Pulmonary artery endothelial cell (primary cell): ENCODE data around the gene ST6GALNAC3. TPM values are rescaled to one million over a fixed set of nuclear protein-coding genes. Genes with fewer than 3 reads are reported as not detected.

Source experiments
- DNase-seq: peaks from one replicate; pipeline ENCODE4 v3.0.0-alpha.2; 2011; ENCODE audit warnings: low read depth, low spot score
- total RNA-seq: library from RNA; depleted of rRNA; stranded (reverse); fragments of >200 nt; gene quantifications from 2 replicates; pipeline ENCODE4 v1.2.3, GENCODE V29; 2014

ST6GALNAC3 gene
- total RNA-seq, 1 donor from 2014 or later = 34.6 TPM

DNA sequence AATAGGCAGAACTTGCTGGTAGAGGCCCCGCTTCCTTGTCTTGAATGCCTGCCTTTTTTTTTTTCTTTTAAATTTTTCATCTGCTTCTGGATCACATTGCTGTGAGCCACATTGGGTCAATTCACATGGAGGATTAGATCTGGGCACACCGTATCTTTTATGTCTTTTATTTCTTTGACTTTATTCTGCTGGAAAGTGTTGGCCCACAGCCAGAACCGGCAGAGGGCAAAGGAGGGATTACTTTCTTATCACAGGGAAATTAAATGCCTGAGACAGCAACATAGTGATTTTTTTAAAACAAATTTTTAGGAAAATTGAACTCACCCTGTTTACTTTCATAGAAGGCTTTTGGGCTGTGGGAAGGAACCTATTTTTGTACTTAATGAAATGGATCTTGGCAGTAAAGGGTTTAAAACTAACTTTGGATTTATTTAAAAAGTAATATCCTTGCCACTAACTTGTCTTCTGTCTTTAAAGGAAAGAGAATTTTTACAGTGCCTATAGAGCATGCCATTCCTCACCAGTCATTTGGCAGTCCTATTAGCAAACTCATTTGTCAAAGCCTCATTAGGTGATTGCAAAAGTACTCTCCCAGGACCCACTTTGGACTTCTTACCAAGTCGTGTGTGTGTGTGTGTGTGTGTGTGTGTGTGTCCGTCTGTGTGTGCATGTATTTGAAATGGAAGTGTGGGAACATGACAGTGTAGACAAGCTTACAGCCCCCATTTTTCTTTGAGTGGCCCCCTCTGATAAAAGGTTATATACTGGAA, 68.4 kb downstream of the ST6GALNAC3 start:
- no peak for DNase-seq

DNA sequence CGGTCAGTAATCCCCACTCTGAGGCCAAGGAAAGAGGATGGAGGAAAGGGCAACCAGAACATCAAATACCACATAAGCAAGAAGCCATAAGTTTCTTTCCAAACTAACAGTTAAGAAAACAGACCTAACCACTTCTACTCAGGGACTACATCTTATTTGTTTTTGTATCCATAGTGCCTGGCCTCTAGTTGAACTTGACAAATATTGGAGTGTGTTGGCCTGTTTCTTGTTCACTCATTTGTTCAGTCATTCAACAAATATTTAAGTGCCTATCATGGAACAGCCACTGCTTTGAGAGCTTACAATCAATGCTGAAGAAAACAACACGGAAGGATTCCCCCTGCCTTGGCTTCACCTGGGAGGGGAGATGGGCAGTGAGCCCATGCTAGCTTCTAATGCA, 69.7 kb downstream of the ST6GALNAC3 start:
- no peak for DNase-seq

DNA sequence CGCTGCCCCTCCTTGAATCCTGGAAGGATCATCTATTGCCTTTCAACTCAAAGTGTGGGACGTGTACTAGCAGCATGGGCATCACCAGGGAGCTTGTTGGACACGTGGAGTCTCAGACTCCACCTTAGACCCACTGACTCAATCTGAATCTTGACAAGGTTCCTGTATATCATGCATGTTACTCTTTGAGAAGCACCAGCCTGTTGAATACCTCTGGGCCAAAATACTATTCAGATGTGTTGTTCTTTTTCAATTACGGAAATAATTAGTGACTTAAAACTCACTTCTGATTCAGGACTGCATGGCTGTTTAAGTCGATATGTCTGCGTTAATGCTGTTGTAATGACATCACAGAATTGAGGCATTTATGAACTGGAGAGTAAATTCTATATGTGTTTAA, 70.8 kb downstream of the ST6GALNAC3 start:
- DNase-seq = no peak

DNA sequence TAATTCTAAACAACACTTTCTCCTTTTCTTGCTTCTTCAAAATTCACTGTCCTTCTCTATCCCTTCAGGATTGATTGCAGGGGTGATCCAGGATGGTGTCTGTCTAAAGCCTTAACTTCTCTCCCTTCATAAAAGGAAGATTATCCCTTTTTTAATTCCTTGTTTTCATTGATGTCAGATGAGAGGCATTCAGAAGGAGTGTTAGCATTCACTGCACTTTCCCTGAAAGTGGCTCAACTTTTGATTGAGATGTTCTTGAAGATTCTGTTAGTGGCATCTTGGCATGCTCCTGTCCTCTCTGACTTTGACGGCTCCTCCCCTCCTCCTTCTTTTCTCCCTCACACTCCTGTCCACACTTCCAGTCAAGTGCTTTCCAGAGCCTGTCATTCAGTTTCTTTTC, 71.6 kb downstream of the ST6GALNAC3 start:
- DNase-seq = no peak

DNA sequence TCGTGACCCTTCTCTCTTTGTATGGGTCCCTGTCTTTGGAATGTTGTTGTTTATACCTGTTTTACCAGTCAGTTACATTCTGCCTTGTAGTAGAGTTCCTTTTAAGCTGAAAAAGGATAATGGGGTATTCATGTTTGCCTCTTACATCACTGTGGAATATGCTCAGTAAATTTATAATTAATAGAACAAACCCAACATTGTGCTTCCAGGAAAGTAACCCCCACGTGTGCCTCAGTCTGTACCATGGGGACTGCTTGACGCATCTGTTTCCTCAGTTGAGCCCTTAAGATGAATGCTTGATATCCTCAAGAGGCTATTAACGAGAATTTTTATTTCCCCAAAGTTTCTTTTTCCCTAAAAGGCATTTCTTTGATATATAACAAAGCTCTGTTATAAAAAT, 73.4 kb downstream of the ST6GALNAC3 start:
- no peak for DNase-seq

DNA sequence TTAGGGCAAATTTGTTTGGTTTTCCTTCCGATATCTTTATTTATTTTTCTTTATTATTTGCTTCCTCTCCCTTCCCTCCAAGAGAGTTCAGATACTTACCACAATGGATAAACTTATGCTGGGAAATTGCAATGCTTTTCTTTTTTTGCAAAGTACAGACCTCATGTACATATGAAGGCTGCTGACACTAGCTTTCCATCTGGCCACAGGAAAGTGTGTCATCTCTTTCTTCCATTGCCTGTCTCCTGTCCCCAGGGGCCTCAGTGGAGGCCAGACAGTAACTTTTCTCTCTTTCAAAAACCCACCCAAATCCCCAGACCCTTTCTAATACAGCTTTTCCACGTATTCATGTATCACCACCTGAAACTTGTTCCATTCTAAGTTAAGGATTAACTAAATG, 73.9 kb downstream of the ST6GALNAC3 start:
- DNase-seq = no peak

DNA sequence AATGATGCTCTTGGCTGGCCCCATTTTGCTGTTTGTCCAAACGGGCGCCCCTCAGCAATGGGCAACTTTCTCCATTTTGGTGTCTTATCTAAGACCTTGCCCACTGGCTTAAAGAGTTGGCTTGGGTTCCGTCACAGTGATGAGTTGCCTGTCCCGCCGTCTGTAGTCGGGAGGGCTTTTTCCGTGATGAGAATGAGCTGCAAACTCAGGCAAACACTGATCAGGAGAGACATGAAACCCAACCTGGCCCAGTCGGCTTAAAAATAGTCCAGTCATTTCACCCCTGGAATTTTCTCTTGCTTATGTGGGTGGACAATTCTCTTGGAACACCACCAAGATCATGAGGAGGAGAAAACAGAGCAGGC, 79.3 kb downstream of the ST6GALNAC3 start:
- DNase-seq = no peak

DNA sequence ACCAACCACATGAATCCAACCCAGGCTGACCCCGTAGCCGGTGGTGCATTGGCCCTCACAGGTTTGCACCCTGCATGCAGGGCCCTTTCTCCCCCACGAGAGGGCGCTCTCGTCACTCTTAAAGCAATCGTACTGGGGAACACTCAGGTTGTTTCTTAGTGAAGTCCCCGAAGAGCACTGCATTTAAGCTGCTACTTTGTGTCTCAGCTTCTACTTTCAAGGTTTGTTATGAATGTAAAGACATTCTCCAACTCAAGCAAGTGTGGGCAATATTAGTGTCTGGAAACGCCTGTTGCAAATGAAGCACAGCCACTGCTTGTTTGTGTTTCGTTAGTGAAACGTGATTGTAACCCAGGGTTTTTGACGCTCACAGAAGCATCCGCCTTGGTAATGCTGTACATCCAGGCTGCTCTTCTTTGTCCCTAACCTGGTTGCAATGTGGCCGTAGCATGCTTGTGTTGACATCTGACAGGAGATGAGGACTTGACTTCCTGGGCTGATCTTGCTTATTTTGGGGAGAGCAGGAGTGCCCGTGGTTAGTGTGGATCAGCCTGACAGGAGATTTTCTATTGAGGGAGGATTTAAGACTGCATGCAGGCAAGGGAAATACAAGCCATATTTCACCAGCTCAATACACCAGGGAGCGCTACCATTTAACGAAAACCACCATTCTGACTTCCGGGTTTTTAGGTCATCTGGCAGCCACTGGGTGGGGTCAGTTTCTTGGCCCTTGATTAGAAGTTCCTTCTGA, 79.8 kb downstream of the ST6GALNAC3 start:
- DNase-seq = peak; percentile 26

DNA sequence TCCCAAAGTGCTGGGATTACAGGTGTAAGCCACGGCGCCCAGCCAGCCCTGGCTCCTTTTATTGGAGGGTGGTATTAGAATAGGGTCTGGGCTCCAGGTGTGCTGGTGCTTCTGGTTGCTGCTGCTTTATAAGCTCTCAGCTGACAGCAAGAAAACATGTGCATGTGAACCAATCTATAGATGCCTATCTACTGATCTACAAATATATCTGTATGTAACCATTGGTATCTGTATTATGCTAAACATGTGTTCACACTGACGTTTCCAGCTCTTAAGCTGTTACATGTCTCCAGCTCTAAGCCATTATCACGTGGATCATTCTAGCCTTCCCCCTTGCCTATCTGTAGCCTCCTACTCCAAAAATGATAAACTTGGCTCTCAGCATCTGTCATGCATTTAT, 82.4 kb downstream of the ST6GALNAC3 start:
- no peak for DNase-seq

DNA sequence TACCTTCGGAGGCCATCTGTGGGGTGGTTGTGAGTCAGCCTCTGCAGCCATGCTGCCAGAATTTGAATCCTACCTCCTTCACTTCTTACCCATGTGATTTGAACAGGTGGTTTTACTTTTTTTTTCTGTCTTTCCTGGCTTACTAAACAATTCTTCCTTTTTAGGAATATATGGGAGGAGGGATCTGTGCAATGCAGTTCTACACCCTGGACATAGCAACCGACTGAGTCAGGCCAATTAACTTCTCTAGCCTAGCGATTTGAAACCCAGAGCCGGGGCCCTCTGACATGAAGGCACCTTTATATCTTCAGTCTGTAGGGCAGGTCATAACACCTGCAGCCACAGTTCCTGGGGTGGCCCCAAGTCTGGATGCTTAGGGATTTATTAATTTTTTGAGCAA, 83.6 kb downstream of the ST6GALNAC3 start:
- DNase-seq = no peak

DNA sequence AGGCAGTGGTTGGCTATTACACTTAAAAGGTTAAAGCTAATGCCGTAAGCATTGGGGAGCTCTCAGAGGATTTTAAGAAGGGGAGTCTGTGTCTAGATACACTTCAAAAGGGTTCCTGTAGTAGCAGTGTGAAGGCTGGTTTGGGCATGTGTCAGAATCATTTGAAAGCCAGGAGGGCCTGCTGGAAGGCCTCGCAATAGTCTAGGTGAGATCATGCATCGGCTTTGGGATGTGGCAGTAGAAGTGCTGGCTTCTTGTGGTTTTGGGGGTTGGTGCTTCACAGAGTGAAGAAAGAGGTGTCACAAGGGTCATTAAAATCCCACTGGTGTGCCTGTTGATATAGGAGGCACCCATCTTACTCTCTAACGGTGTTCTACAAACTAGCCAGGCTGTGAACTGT, 85.7 kb downstream of the ST6GALNAC3 start:
- no peak for DNase-seq

DNA sequence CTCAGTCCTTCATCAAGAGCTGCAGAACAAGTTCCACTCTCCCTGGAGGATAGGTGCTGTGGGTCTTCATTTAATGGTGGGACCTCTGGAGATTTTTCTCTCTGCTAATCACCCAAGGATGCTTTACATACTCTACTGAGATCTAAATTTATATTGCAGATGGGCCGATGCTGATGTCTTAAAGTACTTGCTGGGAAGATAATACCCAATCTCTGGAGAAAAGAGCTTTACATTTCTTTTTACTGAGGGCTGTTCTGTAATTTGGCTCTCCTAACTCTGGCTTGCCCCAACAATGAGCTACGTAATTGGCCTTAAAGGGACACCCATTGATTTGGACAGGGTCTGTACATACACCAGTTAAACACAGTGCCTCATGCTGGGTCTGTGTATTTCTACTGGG, 86.9 kb downstream of the ST6GALNAC3 start:
- no peak for DNase-seq

DNA sequence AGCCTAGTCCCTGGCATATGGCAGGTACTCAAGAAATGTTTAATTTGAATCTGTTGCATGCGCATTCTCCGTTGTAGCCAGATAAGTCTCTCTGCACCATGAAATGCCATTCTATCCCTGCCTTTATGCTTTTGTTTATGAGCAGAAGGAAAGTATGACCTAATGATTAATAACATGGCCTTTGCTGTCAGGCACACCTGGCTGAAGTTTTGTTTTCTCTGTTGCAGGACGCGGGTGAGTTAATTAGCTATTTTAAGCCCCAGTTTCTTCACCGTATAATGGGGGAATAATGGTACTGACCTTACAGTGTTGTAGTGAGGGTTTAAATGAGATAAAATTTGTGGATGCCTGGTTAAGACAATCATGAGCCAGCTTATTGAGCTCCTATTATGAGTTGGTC, 87.7 kb downstream of the ST6GALNAC3 start:
- no peak for DNase-seq

DNA sequence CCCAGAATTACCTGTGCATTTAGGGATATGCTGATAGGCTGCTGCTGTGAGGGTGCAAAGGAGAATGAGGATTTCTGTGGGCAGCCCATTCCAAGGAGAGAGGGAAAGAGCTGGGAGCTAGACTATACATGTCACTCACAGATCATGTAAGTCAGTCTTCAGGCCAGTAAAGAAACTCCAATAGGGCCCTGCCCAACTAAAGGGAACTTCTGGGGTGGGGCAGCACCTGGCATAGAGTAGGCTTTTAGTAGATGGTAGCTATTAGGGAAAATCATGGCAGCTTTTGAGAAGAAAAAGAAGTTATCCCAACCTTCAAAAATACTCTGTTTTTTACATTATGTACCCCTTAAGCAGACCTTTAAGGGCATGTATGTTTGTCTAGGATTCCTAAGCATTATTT, 89.6 kb downstream of the ST6GALNAC3 start:
- no peak for DNase-seq

DNA sequence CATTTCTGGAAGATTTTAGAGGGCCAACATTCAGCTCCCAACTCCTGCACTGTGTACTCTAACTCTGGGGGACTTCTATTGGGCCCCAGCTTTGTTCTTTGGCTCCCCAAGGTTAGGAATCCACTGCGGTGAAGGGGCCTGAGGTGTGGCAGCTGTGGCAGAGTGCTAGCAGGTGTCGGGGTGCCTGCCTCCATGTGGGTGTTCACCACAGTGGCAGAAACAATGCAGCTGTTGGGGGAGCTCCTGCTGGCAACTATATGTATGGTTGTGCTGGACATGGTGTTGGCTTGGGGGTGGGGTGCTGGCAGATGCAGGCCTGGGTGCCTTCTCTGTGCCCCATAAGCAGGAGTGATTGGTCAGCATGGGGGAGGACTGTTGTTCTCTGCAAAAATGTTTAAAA, 95.5 kb downstream of the ST6GALNAC3 start:
- DNase-seq = no peak

DNA sequence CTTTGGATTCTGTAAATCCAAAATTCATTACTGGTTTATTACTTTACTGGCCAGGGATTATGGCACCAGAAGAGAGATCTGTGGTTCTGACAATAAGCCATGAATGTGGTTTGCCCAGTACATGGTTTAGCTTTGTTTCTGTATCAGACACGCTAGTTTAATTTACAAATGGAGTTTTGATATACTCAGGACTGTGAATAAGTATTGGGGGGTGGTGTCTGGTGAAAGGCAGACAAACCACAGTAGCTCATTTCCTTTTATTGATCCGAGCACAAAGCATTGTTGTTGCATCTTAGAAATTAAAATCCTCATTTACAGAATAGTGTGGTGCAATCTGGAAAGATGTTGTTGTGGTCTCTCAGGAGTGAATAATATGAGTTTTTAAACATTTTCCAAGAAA, 96.0 kb downstream of the ST6GALNAC3 start:
- no peak for DNase-seq

DNA sequence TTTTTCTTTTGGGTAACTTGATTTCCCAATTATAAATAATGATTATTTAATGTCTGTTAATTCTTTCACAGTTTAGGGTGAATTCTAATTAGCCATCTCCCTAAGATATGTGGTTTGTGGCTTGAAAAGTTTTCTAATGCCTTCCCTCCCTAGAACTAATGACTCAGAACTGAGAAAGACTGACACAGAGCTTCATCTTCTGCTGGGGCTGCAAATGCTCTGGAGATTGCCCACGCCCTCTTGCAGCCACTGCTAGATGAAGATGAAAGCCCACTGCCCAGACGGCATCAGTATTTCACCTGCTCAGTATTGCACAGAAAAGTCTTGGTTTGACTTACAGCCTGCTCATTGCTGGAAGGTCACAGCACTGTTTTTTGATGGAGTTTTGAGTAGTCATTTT, 101.5 kb downstream of the ST6GALNAC3 start:
- no peak for DNase-seq

DNA sequence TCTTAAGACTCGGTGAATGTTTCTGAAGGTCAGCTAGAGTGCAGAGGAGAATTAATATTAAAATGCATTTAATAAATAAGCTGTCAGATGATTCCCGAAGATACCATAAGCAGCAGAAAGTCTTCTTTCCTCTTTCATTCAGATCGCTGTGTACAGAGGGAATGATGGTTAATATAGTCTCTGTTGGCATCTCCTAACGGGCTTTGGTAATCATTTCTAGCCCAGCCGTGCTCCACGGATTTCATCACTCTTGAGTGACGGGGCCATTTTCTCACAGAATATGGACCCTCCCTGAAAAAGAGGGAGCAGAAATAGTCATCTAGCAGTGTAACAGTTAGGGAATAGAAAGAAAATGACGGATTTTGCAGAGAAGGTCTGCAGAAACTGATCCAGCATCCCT, 103.1 kb downstream of the ST6GALNAC3 start:
- DNase-seq = no peak

DNA sequence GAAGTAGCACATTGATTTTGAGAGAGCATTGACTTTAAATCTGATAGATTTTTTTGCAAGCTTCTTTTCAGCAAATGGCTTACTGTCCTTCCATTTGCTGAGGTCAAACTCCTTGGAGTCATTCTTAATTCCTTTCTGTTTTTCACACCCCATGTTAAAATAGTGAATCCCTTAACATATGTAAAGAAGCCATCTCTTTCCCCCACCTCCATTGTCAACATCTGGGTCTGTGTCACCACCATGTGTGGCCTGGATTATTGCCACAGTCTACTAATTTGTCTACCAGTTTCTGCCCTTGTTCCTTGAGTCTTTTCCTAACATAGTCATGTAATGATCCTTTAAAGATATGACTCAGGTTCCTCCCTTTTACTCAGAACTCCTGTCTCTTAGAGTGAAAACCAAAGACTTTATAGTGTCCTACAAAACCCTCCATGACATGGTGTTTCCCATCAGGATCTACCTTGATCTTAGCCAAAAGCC, 104.7 kb downstream of the ST6GALNAC3 start:
- DNase-seq = no peak

DNA sequence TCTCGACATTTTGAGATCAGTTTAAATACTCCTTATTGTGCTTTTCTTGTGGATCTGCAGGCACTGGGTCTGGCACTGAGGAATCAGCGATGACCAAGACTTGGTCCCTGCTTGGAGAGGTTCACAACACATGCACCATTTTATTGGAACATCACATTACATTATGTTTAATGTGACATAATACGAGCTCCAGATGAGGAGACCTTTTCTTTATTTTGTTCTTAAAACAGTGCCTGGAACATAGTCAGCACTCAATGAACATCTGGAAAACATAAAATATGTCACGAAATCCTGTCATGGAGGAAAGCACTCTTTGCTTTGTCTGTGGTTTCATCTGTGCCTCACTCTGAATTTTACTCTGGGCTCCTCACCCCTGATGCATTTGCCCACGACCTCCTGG, 110.7 kb downstream of the ST6GALNAC3 start:
- DNase-seq = no peak

DNA sequence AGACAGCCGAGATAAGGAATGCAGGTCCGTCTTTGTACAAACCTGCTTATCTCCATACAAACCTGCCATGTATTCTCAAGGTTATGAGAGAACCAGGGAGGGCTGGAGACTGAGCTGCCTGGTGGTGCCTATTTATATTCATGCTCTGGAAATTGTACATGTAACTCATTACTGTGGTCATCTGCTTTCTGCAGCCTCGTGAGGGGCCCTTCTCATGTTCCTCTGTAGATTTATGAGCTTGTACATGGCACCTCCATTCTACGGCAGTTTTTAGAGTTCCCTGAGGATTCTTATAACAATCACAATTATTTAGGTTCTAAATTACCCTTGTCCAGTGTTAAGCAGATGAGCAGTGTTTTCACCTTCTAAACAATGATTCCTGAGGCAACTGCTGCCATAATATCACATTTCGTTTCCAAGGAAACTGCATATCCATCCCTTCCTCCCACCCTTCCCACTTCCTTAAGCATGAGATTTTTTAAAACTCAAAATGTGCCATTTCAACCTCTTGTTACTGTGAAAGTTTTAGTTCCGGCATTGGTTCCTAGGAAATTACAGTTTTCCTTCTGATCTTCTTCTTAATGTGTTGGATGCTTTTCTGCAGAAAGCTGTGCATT, 112.1 kb downstream of the ST6GALNAC3 start:
- no peak for DNase-seq

DNA sequence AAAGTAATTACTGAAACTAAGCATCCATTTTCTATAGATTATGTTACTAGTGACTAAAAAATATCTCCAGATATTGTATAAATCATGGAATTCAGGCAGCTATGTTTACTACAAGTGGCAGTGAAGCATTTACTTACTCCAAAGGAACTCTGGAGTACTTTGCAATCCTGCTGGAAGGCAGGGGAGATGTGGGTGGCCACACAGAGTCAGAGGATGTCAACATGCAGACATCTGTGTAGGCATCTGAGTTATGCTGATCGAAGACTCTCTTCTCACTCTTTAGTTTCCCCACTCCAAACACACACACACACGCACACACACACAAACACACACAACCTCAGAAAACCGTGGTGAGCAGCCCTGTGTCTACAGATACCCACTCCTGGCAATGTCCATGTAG, 112.9 kb downstream of the ST6GALNAC3 start:
- no peak for DNase-seq

DNA sequence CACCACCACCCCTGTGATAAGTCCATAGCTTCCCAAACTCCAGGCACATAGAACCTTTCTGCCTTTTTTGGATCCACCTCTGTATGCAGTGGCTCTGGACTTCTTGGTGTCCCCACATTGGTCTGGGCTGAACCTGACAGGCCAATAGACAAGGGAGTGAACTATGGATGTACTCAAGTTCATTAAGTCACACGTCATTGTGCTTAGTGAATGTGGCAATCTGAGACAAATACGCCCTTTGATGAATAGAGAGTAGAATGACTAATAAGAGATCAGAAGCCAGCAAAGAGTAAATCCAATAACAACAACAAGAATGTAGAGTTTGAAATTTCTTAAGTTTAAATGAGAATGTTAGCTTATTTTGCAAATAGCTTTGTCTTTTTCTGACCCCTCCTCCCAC, 114.8 kb downstream of the ST6GALNAC3 start:
- no peak for DNase-seq
